AG04449 (cell line): Measurements from ENCODE around the gene PARS2.

Experiments
- CTCF ChIA-PET: fragments of 350-600 bp; formaldehyde crosslinking; extraction: SDS; loops from one replicate; lab custom pipeline; 2021; ENCODE audit warnings: antibody characterized with exemption; lab: Yijun Ruan, JAX
- POLR2A ChIA-PET: fragments of 400-600, 350-600 bp; formaldehyde crosslinking; extraction: SDS; loops from one replicate; lab custom pipeline; 2020; ENCODE audit warnings: antibody characterized with exemption, inconsistent platforms; lab: Yijun Ruan, JAX
- DNase-seq: peaks from one replicate; pipeline ENCODE4 v3.0.0-alpha.2; 2010; ENCODE audit warnings: low read depth, low spot score
- H3K4me3 ChIP-seq: 2 replicates; pipeline ENCODE4 v1.5.1; 2011; ENCODE audit warnings: low read depth, mild to moderate bottlenecking, control low read depth, low read length
- CTCF ChIP-seq: IDR thresholded peaks from one replicate; pipeline ENCODE4 v1.5.1; 2011; ENCODE audit warnings: mild to moderate bottlenecking, moderate library complexity, low read length, control low read depth, inconsistent platforms; ENCODE audit not compliant: insufficient read depth; ENCODE audit errors: missing control alignments

PARS2 gene

GRCh38 chr1:54811066-54811465 is 46.7 kb upstream of the PARS2 start:
- DNase-seq = no peak

GRCh38 chr1:54810153-54810942 is 46.0 kb upstream of the PARS2 start:
- H3K4me3 ChIP-seq = no peak overlapping the region
- no peak for DNase-seq
- peak; percentile 92 for TF ChIP-seq CTCF
- CTCF ChIA-PET = interaction anchor here (0.6 to 3.9 kb wide), 19 partner anchors 8 to 1362 kb away, joined by 3 to 22 read pairs (median 4); no protein-coding TSS in a partner anchor
- POLR2A ChIA-PET = no interaction called here

More at GRCh38 chr1:54811066-54811465, 46.7 kb upstream of the PARS2 start:
- no peak for TF ChIP-seq CTCF
- ChIA-PET CTCF (interaction anchor here (1.0 to 3.9 kb wide), 4 partner anchors 18 to 1363 kb away, joined by 3 to 22 read pairs (median 6); no protein-coding TSS in a partner anchor), POLR2A (no interaction called here)
- H3K4me3 ChIP-seq = no peak overlapping the region

- POLR2A ChIA-PET = no interaction called here
- CTCF ChIA-PET = interaction anchor here (0.6 to 3.9 kb wide), 23 partner anchors 9 to 1323 kb away, joined by 3 to 22 read pairs (median 4); partner anchors contain the start of gene DHCR24
- H3K4me3 ChIP-seq = no peak overlapping the region
- no peak for DNase-seq
- TF ChIP-seq CTCF = no peak
These were observed 45.3 kb upstream of the PARS2 start for GRCh38 chr1:54809496-54810074.

- POLR2A ChIA-PET = no interaction called here
- no peak overlapping the region for H3K4me3 ChIP-seq
- no peak for TF ChIP-seq CTCF
- CTCF ChIA-PET = interaction anchor here (0.7 to 3.9 kb wide), 14 partner anchors 10 to 950 kb away, joined by 3 to 22 read pairs (median 4); partner anchors contain the start of gene DHCR24
- DNase-seq = no peak
These were observed 44.3 kb upstream of the PARS2 start for GRCh38 chr1:54808443-54809207.

GRCh38 chr1:54807756-54808155 is 43.4 kb upstream of the PARS2 start:
- ChIA-PET CTCF (interaction anchor here (1.3 to 1.8 kb wide), 2 partner anchors 136 to 308 kb away, joined by 5 to 8 read pairs; no protein-coding TSS in a partner anchor), POLR2A (no interaction called here)
- no peak overlapping the region for H3K4me3 ChIP-seq
- TF ChIP-seq CTCF = no peak
- no peak for DNase-seq
